HG03460 (cell line): ENCODE data around the gene LONRF3.

ENCODE experiments used
- ATAC-seq: cut with Tn5 transposase; IDR thresholded peaks from one replicate; pipeline ENCODE4 v1.9.1; 2021; ENCODE audit not compliant: unreplicated experiment

LONRF3 gene

GRCh38 chrX:119030990-119031389 is 56.6 kb downstream of the LONRF3 start:
- no peak for ATAC-seq

DNA sequence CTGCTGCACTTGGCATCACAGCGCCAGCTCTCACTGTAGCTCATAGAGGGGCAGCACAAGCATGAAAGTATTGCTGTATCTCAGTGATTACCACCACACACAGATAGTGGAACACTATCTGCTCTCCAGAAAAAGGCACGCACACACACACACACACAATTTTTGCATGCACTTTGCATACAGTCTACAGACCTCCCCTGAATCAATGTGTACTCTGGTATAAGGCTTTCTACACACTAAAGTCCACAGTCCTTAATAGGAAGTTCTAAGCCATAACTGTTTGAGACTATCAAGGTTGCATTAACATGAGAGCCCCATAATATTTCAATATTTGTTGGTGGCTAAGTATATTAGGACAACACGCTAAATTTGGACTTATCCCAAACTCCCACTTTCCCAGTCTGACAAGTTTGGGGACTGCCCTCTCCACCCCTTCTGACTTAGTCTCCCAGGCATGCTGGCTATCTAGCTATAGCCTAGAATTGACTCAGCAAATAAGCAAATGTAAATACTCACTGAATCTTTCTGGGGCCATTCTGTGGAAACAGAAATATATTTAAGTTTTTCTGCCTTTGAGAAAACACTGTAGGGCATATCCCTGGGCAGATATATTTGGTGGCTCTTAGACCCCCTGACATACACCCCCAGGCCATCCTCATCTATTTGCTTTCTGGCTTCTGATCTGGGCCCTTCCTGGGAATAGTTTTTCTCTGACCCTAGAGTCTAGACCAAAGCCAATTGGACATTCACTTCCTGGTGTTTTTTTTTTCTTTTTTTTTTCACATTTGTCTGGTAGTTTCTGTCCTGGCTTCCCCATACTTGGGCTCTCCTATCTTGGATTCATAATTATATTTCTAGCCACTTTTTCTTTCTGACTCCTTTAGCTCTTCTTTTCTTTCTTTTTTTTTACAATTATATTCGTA is 62.0 kb downstream of the LONRF3 start:
- ATAC-seq, result no peak

- no peak for ATAC-seq
Measured at GRCh38 chrX:119040432-119040831, 66.0 kb downstream of the LONRF3 start.

DNA sequence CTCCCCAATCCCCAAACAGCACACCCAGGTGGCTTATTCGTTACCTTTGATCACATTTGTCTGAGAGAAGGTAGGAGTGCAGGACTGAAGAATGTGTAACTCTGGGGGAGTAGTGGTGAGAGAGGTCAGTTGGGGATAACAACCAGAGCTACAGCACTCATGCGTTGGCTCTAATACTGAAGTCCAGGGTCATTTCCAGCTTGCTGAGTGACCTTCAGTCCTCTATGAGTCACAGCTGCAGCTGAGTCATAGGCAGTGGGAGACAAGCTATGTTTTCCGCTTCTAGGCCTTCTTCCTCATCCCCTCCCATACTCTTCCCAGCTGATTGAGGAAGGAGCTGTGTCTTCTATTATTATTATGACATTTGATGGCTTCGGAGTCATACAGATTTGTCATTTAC is 66.8 kb downstream of the LONRF3 start:
- no peak for ATAC-seq

DNA sequence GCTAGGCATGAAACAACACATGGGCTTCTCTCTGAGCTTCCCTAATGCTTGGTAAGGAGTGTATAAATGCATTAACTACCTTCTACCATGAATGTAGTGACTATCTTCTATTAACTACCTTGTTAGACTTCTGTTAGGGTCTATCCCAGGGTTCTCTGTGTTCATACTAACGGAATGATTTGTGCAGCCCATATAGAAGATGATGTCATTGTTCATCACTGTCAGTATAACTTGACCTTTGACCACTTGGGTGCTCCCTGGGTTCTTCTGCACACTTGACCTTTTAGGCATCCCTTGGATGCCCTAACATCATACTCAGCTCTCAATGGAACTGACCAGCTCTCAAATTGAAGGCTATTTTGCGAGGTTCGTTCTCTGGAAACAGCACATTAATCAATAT is 67.6 kb downstream of the LONRF3 start:
- no peak for ATAC-seq

DNA sequence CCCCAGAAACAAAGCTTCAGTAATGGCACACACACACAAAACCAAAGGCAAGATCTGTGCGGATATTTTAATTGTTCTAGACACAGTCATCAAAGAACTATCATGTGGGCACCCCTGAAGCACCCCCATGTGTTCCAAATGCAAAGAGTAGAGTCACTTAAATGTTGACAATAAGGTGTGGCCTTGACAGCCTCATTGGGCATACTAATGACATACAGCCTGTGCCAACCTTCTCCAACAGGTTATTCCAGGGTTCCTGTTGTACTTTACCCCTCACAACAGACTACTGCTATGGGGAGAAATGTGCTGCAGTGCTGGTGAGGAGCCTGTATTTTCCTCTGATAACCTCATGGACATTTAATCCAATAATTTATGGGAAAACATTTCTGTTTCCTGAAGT is 68.6 kb downstream of the LONRF3 start:
- no peak for ATAC-seq

- no peak for ATAC-seq
Measured at GRCh38 chrX:119045884-119046283, 71.5 kb downstream of the LONRF3 start.

GRCh38 chrX:119055687-119056086 is 81.3 kb downstream of the LONRF3 start:
- no peak for ATAC-seq

GRCh38 chrX:119062750-119063374 is 88.4 kb downstream of the LONRF3 start:
- ATAC-seq, result no peak

- ATAC-seq, result no peak
Measured at GRCh38 chrX:119063428-119063827, 89.0 kb downstream of the LONRF3 start.

DNA sequence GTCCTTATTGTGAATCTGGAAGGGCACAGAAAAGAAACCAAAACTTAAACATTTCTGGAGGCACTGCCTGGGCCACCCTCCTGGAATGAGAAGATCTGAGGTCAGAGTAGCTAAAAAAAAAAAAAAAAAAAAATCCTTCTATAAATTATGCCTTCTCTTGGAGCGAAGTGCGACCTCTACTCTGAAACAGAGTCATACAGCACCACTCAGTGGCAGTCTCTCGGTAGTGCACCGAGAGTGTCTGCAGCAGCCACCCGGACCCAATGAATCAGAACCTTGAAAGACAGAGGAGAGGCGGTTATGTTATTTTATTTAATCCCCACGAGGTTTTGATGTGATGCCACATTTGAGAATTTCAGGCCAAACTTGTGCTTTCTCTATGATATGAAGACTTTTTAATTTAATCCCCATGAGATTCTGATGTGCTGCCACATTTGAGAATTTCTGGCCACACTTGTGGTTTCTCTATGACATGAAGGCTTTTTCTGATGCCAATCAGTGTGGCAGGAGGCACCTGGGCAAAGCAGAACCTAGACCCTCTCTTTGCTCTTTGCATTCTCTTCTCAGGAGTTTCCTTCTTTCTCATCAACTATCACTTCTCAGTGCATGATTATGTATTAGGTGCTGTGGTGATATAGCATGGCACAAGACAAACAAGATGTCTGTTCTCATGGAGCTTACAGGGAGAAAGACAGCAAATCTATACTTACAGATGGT is 92.8 kb downstream of the LONRF3 start:
- ATAC-seq, result no peak
